H9 (cell line): Measurements from ENCODE around the gene TBC1D12. TPM values are rescaled to one million over a fixed set of nuclear protein-coding genes. Genes with fewer than 3 reads are reported as not detected.

Experiments used
- DNase-seq: peaks from one replicate; pipeline ENCODE4 v3.0.0-alpha.2; 2017
- H2AFZ ChIP-seq: one replicate; pipeline ENCODE4 v1.6.1; 2013; ENCODE audit warnings: mild to moderate bottlenecking, low read length, control low read depth, moderate library complexity
- H2AK5ac ChIP-seq: 2 replicates; pipeline ENCODE4 v1.6.1; 2013; ENCODE audit warnings: low read length, control low read depth, mixed read lengths; ENCODE audit not compliant: insufficient read length
- H2BK120ac ChIP-seq: one replicate; pipeline ENCODE4 v1.6.1; 2013; ENCODE audit warnings: low read depth, mild to moderate bottlenecking, low read length, control low read depth, inconsistent platforms; ENCODE audit not compliant: poor library complexity, severe bottlenecking
- H2BK12ac ChIP-seq: 2 replicates; pipeline ENCODE4 v1.6.1; 2013; ENCODE audit warnings: low read length, control low read depth, mixed read lengths, low read depth; ENCODE audit not compliant: insufficient read length
- H2BK15ac ChIP-seq: 2 replicates; pipeline ENCODE4 v1.6.1; 2013; ENCODE audit warnings: low read depth, low read length, control low read depth
- H2BK20ac ChIP-seq: one replicate; pipeline ENCODE4 v1.6.1; 2013; ENCODE audit warnings: low read depth, mild to moderate bottlenecking, low read length, control low read depth, inconsistent platforms; ENCODE audit not compliant: poor library complexity, severe bottlenecking
- H2BK5ac ChIP-seq: 2 replicates; pipeline ENCODE4 v1.6.1; 2013; ENCODE audit warnings: low read length, control low read depth, mixed read lengths; ENCODE audit not compliant: insufficient read length
- H3K14ac ChIP-seq: 2 replicates; pipeline ENCODE4 v1.6.1; 2013; ENCODE audit warnings: low read length, control low read depth; ENCODE audit not compliant: insufficient read depth
- H3K18ac ChIP-seq: 2 replicates; pipeline ENCODE4 v1.6.1; 2013; ENCODE audit warnings: low read depth, mild to moderate bottlenecking, mixed read lengths, low read length, control low read depth; ENCODE audit not compliant: insufficient read length
- H3K23ac ChIP-seq: 2 replicates; pipeline ENCODE4 v1.6.1; 2013; ENCODE audit warnings: low read length, control low read depth, mixed read lengths, low read depth; ENCODE audit not compliant: insufficient read length
- H3K23me2 ChIP-seq: 2 replicates; pipeline ENCODE4 v1.6.1; 2013; ENCODE audit warnings: low read depth, mild to moderate bottlenecking, mixed read lengths, low read length, control low read depth; ENCODE audit not compliant: insufficient read length, poor library complexity, severe bottlenecking
- H3K27ac ChIP-seq: 2 replicates; pipeline ENCODE4 v1.5.1; 2013; ENCODE audit warnings: low read length, control low read depth, mixed read lengths, low read depth; ENCODE audit not compliant: insufficient read length
- H3K27me3 ChIP-seq: 2 replicates; pipeline ENCODE4 v1.6.1; 2013; ENCODE audit warnings: low read length, control low read depth, inconsistent platforms; ENCODE audit not compliant: insufficient read depth
- H3K4ac ChIP-seq: 2 replicates; pipeline ENCODE4 v1.6.1; 2013; ENCODE audit warnings: low read depth, mild to moderate bottlenecking, control low read depth, inconsistent platforms, low read length, moderate library complexity
- H3K4me1 ChIP-seq: 2 replicates; pipeline ENCODE4 v1.6.1; 2013; ENCODE audit warnings: low read length, control low read depth, inconsistent platforms; ENCODE audit not compliant: insufficient read depth
- H3K4me2 ChIP-seq: 2 replicates; pipeline ENCODE4 v1.6.1; 2013; ENCODE audit warnings: low read length, control low read depth, mixed read lengths; ENCODE audit not compliant: insufficient read length, insufficient read depth
- H3K56ac ChIP-seq: 2 replicates; pipeline ENCODE4 v1.6.1; 2013; ENCODE audit warnings: low read depth, mild to moderate bottlenecking, mixed read lengths, low read length, control low read depth; ENCODE audit not compliant: insufficient read length
- H3K79me1 ChIP-seq: 2 replicates; pipeline ENCODE4 v1.6.1; 2013; ENCODE audit warnings: low read depth, mild to moderate bottlenecking, moderate library complexity, low read length, control low read depth, inconsistent platforms; ENCODE audit not compliant: insufficient read depth, poor library complexity, severe bottlenecking
- H3K79me2 ChIP-seq: 2 replicates; pipeline ENCODE4 v1.6.1; 2013; ENCODE audit warnings: low read length, control low read depth, inconsistent platforms; ENCODE audit not compliant: insufficient read depth
- H3K9ac ChIP-seq: 2 replicates; pipeline ENCODE4 v1.6.1; 2013; ENCODE audit warnings: low read length, control low read depth, mixed read lengths; ENCODE audit not compliant: insufficient read length; ENCODE audit errors: extremely low read depth
- H3K9me3 ChIP-seq: one replicate; pipeline ENCODE4 v1.6.1; 2013; ENCODE audit warnings: low read depth, low read length, inconsistent platforms; ENCODE audit not compliant: control insufficient read depth
- H3T11ph ChIP-seq: one replicate; pipeline ENCODE4 v1.6.1; 2013; ENCODE audit warnings: mild to moderate bottlenecking, low read length, control low read depth, inconsistent platforms
- H4K20me1 ChIP-seq: one replicate; pipeline ENCODE4 v1.6.1; 2013; ENCODE audit not compliant: control insufficient read depth, insufficient read length, insufficient read depth
- H4K5ac ChIP-seq: 2 replicates; pipeline ENCODE4 v1.6.1; 2013; ENCODE audit warnings: low read depth, mild to moderate bottlenecking, mixed read lengths, low read length, control low read depth; ENCODE audit not compliant: insufficient read length
- H4K8ac ChIP-seq: replicated peaks from 2 replicates; pipeline ENCODE4 v1.6.1; 2013; ENCODE audit warnings: low read length, control low read depth, mixed read lengths, low read depth; ENCODE audit not compliant: insufficient read length
- H4K91ac ChIP-seq: 2 replicates; pipeline ENCODE4 v1.6.1; 2013; ENCODE audit warnings: low read depth, mild to moderate bottlenecking, moderate library complexity, mixed read lengths, low read length, control low read depth; ENCODE audit not compliant: insufficient read length
- H3K27ac Mint-ChIP-seq, 3 experiments: 2 replicates in 2 of 3; 3 replicates in 1 of 3; pipeline ENCODE4 v1.8.0; 2020 to 2021; ENCODE audit warnings: mixed read lengths in 3 of 3, mild to moderate bottlenecking in 1 of 3, moderate library complexity in 1 of 3
- H3K27me3 Mint-ChIP-seq: 2 replicates; pipeline ENCODE4 v1.8.0; 2021; ENCODE audit warnings: low read depth, mild to moderate bottlenecking, moderate library complexity, mixed read lengths
- H3K36me3 Mint-ChIP-seq, 3 experiments: 2 replicates in 2 of 3; 3 replicates in 1 of 3; pipeline ENCODE4 v1.8.0; 2020 to 2021; ENCODE audit warnings: low read depth in 3 of 3, mixed read lengths in 3 of 3; ENCODE audit not compliant: insufficient read depth in 1 of 3
- H3K4me1 Mint-ChIP-seq, 2 experiments: 2 replicates each; pipeline ENCODE4 v1.8.0; 2020; ENCODE audit warnings: mixed read lengths in 2 of 2
- H3K4me3 Mint-ChIP-seq, 2 experiments: 2 replicates in 1 of 2; 3 replicates in 1 of 2; pipeline ENCODE4 v1.8.0; 2020 to 2021; ENCODE audit warnings: mild to moderate bottlenecking in 2 of 2, mixed read lengths in 2 of 2, moderate library complexity in 1 of 2
- H3K9me3 Mint-ChIP-seq, 2 experiments: 2 replicates in 1 of 2; 3 replicates in 1 of 2; pipeline ENCODE4 v1.8.0; 2020; ENCODE audit warnings: mild to moderate bottlenecking in 2 of 2, mixed read lengths in 2 of 2, moderate library complexity in 1 of 2
- CTCF ChIP-seq: fragments of 200-600 bp; sonication (generic); conservative IDR thresholded peaks from 3 replicates; pipeline ENCODE4 v1.8.0; 2021; ENCODE audit warnings: antibody characterized with exemption, mild to moderate bottlenecking
- WGBS: extraction: QIAGEN DNeasy Blood & Tissue Kit; methylation state at CpG from one replicate; pipeline ENCODE4 v1.1.7; 2013; ENCODE audit warnings: missing lambda C conversion rate, low lambda C conversion rate, mixed read lengths; ENCODE audit not compliant: insufficient read length; ENCODE audit errors: extremely low coverage; 5-methylcytosine and 5-hydroxymethylcytosine counted together
- total RNA-seq: library from RNA; stranded (reverse); gene quantifications from 2 replicates; pipeline ENCODE4 v1.2.1, GENCODE V29; 2021

TBC1D12 gene
- total RNA-seq, 1 experiment from 2014 or later: 2.0 TPM

- Histone ChIP-seq H3K23ac (no peak overlapping the region), H3K4me2 (no peak overlapping the region), H3K79me1 (no peaks in the 10 kb centered on the region), H2AK5ac (no peak overlapping the region), H3K79me2 (peaks cover 9% of the 10 kb centered on the region; the same call in 1 of the 2 replicates), H3K4me1 (no peaks in the 10 kb centered on the region; the same call in 1 of the 2 replicates), H4K91ac (no peak overlapping the region), H3K56ac (no peak overlapping the region), H3K9me3 (no peaks in the 10 kb centered on the region), H2BK120ac (no peak overlapping the region), H4K8ac (no peak overlapping the region), H2BK5ac (no peak overlapping the region), H4K5ac (no peak overlapping the region), H3K18ac (no peak overlapping the region), H2BK20ac (no peak overlapping the region), H3K14ac (no peak overlapping the region), H3K9ac (no peak overlapping the region), H3K27ac (no peak overlapping the region), H3K27me3 (no peaks in the 10 kb centered on the region; the same call in 1 of the 2 replicates), H3K4ac (no peak overlapping the region), H2AFZ (no peak overlapping the region), H3K23me2 (peaks cover 5% of the 10 kb centered on the region), H4K20me1 (no peaks in the 10 kb centered on the region), H2BK15ac (no peak overlapping the region), H3T11ph (no peak overlapping the region), H2BK12ac (no peak overlapping the region)
- Mint-ChIP-seq H3K4me3 (no peak overlapping the region), H3K36me3 (peaks cover 0 to under 1% (median 0%) of the 10 kb centered on the region in 3 experiments; a peak in 2 of 7 replicates), H3K27me3 (peaks cover 32% of the 10 kb centered on the region), H3K9me3 (peaks cover 0 to 4% of the 10 kb centered on the region in 2 experiments; a peak in 2 of 5 replicates), H3K4me1 (peaks cover 4 to 5% of the 10 kb centered on the region in 2 experiments; a peak in 2 of 4 replicates), H3K27ac (no peak overlapping the region)
- WGBS: no CpG with 5 or more reads among the region's 3 CpGs
- no peak for TF ChIP-seq CTCF
- no peak for DNase-seq
Measured at GRCh38 chr10:94366382-94366781, 36.0 kb upstream of the TBC1D12 start.
